Measurements from ENCODE around the gene DAB2. TPM values are rescaled to one million over a fixed set of nuclear protein-coding genes. Genes with fewer than 3 reads are reported as not detected.
"Not testable (repeated sequence)": the region's sequence is repeated elsewhere in the genome, so short reads cannot be mapped to it uniquely, and the experiment has no call there.

Gene DAB2
- total and polyA plus RNA-seq, 2 of the 8 experiments (the other 6 are each of a cell fraction or from before 2014, with no cell fraction given): 2.6 to 4.9 TPM

- FAIRE-seq; H2BK5ac ChIP-seq (ENCODE audit: low read depth, low read length); H4K8ac ChIP-seq (ENCODE audit: extremely low read depth, insufficient read depth, low read length); H3K9ac ChIP-seq (replicated peaks in 1 of 4; ENCODE audit: extremely low read depth in 1 of 4, low read depth in 3 of 4, low read length in 3 of 4); H4K91ac ChIP-seq (replicated peaks; ENCODE audit: insufficient read length, low read length); H2BK12ac ChIP-seq (ENCODE audit: low read depth, low read length); DNase-seq (ENCODE audit: low read depth in 1 of 2, low spot score in 2 of 2); H4K5ac ChIP-seq (ENCODE audit: insufficient read length, low read depth, low read length); H2BK120ac ChIP-seq (replicated peaks; ENCODE audit: low read depth, low read length); H3K56ac ChIP-seq (replicated peaks; ENCODE audit: insufficient read length, low read depth, low read length); H4K20me1 ChIP-seq (replicated peaks in 1 of 2; ENCODE audit: control insufficient read depth in 1 of 2, insufficient read depth in 2 of 2, low read length in 2 of 2); H3K4me2 ChIP-seq (ENCODE audit: insufficient read depth in 1 of 2, low read depth in 2 of 2, low read length in 2 of 2); H3K36me3 ChIP-seq (ENCODE audit: control insufficient read depth in 2 of 4, insufficient read depth in 4 of 4, low read length in 3 of 4); H3K79me1 ChIP-seq (ENCODE audit: low read depth, low read length); H3K4ac ChIP-seq (replicated peaks; ENCODE audit: insufficient read length, low read depth, low read length); H3K27ac ChIP-seq (ENCODE audit: low read depth, low read length); H2AFZ ChIP-seq (ENCODE audit: low read length); H2BK20ac ChIP-seq (ENCODE audit: low read length); H3K18ac ChIP-seq (ENCODE audit: extremely low read depth, low read length); H2BK15ac ChIP-seq (ENCODE audit: low read length); H3K4me1 ChIP-seq (replicated peaks in 1 of 4; ENCODE audit: control insufficient read depth in 3 of 4, insufficient read depth in 4 of 4, low read length in 3 of 4); H3K4me3 ChIP-seq (ENCODE audit: extremely low read depth in 1 of 4, insufficient read depth in 2 of 4, low read depth in 3 of 4, low read length in 4 of 4); H3K9me3 ChIP-seq (ENCODE audit: insufficient read depth in 2 of 2, low read depth in 1 of 2, low read length in 1 of 2); H3K23me2 ChIP-seq (ENCODE audit: low read depth, low read length); H3K14ac ChIP-seq (ENCODE audit: insufficient read length); H3K27me3 ChIP-seq (replicated peaks in 1 of 4; ENCODE audit: control insufficient read depth in 3 of 4, extremely low read depth in 1 of 4, insufficient read depth in 3 of 4, low read length in 3 of 4); H2AK5ac ChIP-seq (ENCODE audit: low read depth, low read length); H3K23ac ChIP-seq (ENCODE audit: insufficient read length); H3K79me2 ChIP-seq (ENCODE audit: control insufficient read depth in 1 of 2, insufficient read depth in 2 of 2, low read length in 2 of 2); POLR2A ChIA-PET (ENCODE audit: partially characterized antibody): not testable (repeated sequence)
- CTCF ChIA-PET (ENCODE audit: partially characterized antibody): interaction anchor here (0.8 to 3.8 kb wide), 3 partner anchors 16 to 143 kb away, joined by 3 to 15 read pairs (median 3); no protein-coding TSS in a partner anchor
- WGBS, 2 experiments (ENCODE audit: extremely low coverage in 1 of 2, insufficient coverage in 1 of 2, insufficient read length in 1 of 2, insufficient replicate concordance in 2 of 2, low coverage in 1 of 2, low lambda C conversion rate in 2 of 2, missing lambda C conversion rate in 1 of 2): 95% methylated on average over 3 of the region's 3 CpGs; no CpG with 5 or more reads in 1 of the 2 experiments
Measured at GRCh38 chr5:39403761-39404160, 21.0 kb downstream of the DAB2 start.

GRCh38 chr5:39402140-39402539 lies 22.6 kb downstream of the DAB2 start:
- H3K4me2 ChIP-seq (ENCODE audit: insufficient read depth in 1 of 2, low read depth in 2 of 2, low read length in 2 of 2): not testable (repeated sequence)

More at GRCh38 chr5:39402140-39402539, 22.6 kb downstream of the DAB2 start:
- H3K27ac ChIP-seq (ENCODE audit: low read depth, low read length); H4K8ac ChIP-seq (ENCODE audit: extremely low read depth, insufficient read depth, low read length); H3K4me1 ChIP-seq (replicated peaks in 1 of 4; ENCODE audit: control insufficient read depth in 3 of 4, insufficient read depth in 4 of 4, low read length in 3 of 4); H3K27me3 ChIP-seq (replicated peaks in 1 of 4; ENCODE audit: control insufficient read depth in 3 of 4, extremely low read depth in 1 of 4, insufficient read depth in 3 of 4, low read length in 3 of 4); H2BK15ac ChIP-seq (ENCODE audit: low read length); H4K20me1 ChIP-seq (replicated peaks in 1 of 2; ENCODE audit: control insufficient read depth in 1 of 2, insufficient read depth in 2 of 2, low read length in 2 of 2); H3K23ac ChIP-seq (ENCODE audit: insufficient read length); H3K79me1 ChIP-seq (ENCODE audit: low read depth, low read length); H2BK120ac ChIP-seq (replicated peaks; ENCODE audit: low read depth, low read length); H3K79me2 ChIP-seq (ENCODE audit: control insufficient read depth in 1 of 2, insufficient read depth in 2 of 2, low read length in 2 of 2); H4K91ac ChIP-seq (replicated peaks; ENCODE audit: insufficient read length, low read length); H4K5ac ChIP-seq (ENCODE audit: insufficient read length, low read depth, low read length); H3K4ac ChIP-seq (replicated peaks; ENCODE audit: insufficient read length, low read depth, low read length); H2BK20ac ChIP-seq (ENCODE audit: low read length); H3K9me3 ChIP-seq (ENCODE audit: insufficient read depth in 2 of 2, low read depth in 1 of 2, low read length in 1 of 2); POLR2A ChIA-PET (ENCODE audit: partially characterized antibody); DNase-seq (ENCODE audit: low read depth in 1 of 2, low spot score in 2 of 2); FAIRE-seq; H3K23me2 ChIP-seq (ENCODE audit: low read depth, low read length); H3K56ac ChIP-seq (replicated peaks; ENCODE audit: insufficient read length, low read depth, low read length); H2AFZ ChIP-seq (ENCODE audit: low read length); H3K14ac ChIP-seq (ENCODE audit: insufficient read length); H2BK12ac ChIP-seq (ENCODE audit: low read depth, low read length); H3K4me3 ChIP-seq (ENCODE audit: extremely low read depth in 1 of 4, insufficient read depth in 2 of 4, low read depth in 3 of 4, low read length in 4 of 4); H3K36me3 ChIP-seq (ENCODE audit: control insufficient read depth in 2 of 4, insufficient read depth in 4 of 4, low read length in 3 of 4); H3K9ac ChIP-seq (replicated peaks in 1 of 4; ENCODE audit: extremely low read depth in 1 of 4, low read depth in 3 of 4, low read length in 3 of 4); H2AK5ac ChIP-seq (ENCODE audit: low read depth, low read length); H2BK5ac ChIP-seq (ENCODE audit: low read depth, low read length); H3K18ac ChIP-seq (ENCODE audit: extremely low read depth, low read length): not testable (repeated sequence)
- CTCF ChIA-PET (ENCODE audit: partially characterized antibody): interaction anchor here (1.2 to 3.8 kb wide), 5 partner anchors 13 to 321 kb away, joined by 3 to 15 read pairs (median 7); partner anchors contain the start of gene DAB2
